ENCODE data around the gene TIPARP.

- TF ChIP-seq EZH2 (IDR thresholded peaks at IDR 0.05; ENCODE audit: low read depth, low read length, severe bottlenecking) (no peak), CTCF (IDR thresholded peaks at IDR 0.05; ENCODE audit: control extremely low read depth in 1 of 3, insufficient read depth in 1 of 3, low read depth in 1 of 3, low read length in 3 of 3) (no peak), EP300 (IDR thresholded peaks at IDR 0.05; ENCODE audit: borderline replicate concordance in 1 of 2, low read depth in 2 of 2, low read length in 2 of 2) (no peak), JUN (IDR thresholded peaks at IDR 0.05; ENCODE audit: low read depth, low read length) (no peak), TEAD4 (IDR thresholded peaks at IDR 0.05; ENCODE audit: low read depth, low read length) (no peak), CHD7 (IDR thresholded peaks at IDR 0.05; ENCODE audit: insufficient replicate concordance, low read length) (no peak), BRCA1 (IDR thresholded peaks at IDR 0.05; ENCODE audit: low read depth, low read length) (no peak), POLR2A (IDR thresholded peaks at IDR 0.05; ENCODE audit: control extremely low read depth in 1 of 2, low read depth in 2 of 2, low read length in 2 of 2) (no peak), RFX5 (IDR thresholded peaks at IDR 0.05; ENCODE audit: borderline replicate concordance, low read depth, low read length) (no peak)
Measured at GRCh38 chr3:156747046-156747445, 72.7 kb downstream of the TIPARP start.
